HG03066 (cell line): ENCODE measurements around the gene CSNK1D.

Experiments used
- ATAC-seq: cut with Tn5 transposase; IDR thresholded peaks from one replicate; pipeline ENCODE4 v1.9.1; 2021; ENCODE audit warnings: low read depth; ENCODE audit not compliant: unreplicated experiment

The CSNK1D gene

DNA sequence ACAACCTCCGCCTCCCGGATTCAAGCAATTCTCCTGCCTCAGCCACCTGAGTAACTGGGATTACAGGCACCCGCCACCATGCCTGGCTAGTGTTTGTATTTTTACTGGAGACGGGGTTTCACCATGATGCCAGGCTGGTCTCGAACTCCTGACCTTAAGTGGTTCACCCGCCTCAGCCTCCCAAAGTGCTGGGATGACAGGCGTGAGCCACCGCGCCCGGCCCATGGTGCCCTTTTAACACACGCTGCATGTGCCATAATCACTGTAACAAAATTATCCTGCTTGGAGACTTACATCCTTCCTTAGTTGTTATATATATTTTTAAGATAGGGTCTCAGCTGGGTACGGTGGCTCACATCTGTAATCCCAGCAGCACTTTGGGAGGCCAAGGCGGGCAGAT lies 38.5 kb upstream of the CSNK1D start:
- no peak for ATAC-seq

DNA sequence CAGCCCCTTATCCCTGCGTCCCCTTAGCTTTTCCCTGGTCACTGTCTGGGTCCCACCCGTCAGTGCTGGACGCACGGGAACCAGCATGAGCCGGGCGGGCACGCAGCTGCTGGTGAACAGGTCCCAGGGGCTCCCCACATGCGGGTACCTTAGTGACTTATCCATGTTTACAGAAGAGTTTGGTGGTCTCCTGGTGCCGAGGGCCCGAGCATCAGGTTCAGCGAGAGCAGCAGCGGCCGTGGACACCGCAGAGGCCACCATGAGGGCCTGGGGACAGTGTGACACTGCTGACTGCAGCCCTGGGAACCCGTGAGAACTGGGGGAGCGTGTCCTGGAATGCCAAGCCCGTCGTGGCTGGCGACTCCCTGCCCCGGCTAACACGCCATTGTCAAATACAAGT lies 37.4 kb upstream of the CSNK1D start:
- no peak for ATAC-seq

DNA sequence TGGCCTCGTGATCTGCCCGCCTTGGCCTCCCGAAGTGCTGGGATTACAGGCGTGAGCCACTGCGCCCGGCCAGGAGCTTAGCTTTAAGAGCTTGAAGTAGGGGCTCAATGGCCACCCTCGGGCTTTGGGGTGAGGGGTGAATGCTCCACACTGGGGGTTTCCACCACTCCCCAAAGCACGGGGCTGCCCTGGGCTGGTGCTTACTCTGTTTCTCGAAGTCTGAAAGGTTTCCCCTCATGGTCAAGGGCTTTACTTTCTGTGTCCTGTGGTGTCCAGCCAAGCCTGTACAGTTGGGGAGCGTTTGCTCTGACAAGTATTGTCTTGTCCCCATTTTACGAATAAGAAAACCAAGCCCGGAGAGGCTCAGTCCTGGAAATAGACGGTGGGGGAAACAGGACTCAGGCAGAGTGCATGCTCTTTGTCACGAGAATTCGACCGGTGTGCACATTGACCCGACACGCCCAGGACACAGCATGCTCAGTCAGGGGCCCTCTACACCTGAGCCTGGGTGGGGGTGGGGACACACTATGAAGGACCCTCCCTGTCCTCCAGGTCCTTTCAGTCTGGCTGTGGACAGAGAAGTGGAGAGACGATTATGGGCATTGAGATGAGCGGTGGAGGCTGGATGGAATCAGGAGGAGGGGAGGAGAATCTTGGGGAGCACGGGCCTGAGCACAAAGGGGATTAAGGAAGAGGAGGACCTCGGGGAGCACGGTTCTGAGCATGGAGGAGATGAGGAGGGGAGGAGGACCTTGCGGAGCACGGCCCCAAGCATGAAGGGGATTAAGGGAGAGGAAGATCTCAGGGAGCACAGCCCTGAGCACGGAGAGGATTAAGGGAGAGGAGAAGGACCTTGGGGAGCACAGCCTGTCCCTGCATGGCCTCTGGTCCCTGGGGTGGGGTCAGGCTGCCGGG lies 36.4 kb upstream of the CSNK1D start:
- ATAC-seq, result no peak

DNA sequence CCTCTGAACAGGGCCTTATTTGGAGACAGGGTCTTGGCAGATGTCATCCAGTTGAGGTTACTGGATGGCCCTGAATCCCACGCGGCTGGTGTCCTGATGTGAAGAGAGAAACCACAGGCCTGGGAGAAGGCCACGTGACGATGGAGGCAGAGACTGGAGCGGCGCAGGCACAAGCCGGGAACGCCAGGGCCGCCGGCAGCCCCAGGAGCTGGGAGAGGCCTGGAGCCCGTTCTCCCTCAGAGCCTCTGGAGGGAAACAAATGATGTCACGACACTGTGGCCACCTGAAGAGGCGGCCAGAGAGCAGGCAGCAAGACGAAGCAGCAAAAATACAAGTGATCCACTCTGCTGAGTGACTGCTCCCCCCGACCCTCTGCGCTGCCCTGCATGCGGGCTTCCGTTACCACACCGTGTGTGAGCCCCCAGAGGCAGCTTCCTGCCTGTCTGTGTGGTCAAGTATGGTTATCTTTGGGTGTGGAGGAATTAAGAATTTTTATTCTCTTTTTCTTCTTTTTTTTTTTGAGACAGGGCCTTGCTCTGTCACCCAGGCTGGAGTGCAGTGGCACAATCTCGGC lies 32.3 kb upstream of the CSNK1D start:
- ATAC-seq, result no peak

DNA sequence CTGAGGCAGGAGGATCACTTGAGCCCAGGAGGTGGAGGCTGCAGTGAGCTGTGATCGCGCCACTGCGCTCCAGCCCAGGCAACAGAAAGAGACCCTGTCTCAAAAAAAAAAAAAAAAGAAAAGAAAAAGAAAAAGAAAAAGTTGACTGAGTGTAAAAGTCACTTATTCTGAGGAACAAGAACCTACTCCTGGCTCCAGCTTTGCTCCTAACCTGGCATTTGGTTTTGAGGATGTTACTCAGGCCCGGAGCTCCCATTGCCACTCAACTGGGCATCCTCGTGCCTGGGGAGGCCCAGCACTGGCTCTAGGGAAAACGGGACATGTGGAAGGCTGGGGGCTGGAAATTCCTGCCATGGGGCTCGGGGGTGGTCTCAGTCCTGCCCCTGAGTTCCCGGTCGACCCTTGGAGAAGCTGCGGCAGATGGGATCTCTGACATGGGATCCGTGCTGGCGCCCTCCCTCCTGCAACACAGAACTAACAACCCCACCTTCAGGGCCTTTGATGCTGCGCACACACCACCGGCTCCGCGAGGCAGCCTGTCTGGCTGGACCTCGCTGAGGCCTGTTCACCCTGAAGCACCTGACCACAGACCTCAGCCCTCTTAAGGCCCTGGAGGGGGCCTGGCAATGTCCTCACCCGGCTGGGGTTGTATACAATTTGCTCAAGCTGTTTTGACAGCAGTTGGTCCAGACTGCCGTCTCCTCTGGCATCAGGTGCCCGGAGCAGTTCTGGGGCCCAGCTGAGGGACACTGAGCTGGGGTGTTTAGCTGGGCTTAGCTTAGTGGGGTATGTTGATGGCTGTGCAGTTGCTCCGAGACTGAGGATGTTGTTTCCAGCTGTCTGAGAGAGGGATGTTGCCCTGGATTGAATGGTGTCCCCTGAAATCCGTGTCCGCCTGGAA lies 31.6 kb upstream of the CSNK1D start:
- no peak for ATAC-seq

DNA sequence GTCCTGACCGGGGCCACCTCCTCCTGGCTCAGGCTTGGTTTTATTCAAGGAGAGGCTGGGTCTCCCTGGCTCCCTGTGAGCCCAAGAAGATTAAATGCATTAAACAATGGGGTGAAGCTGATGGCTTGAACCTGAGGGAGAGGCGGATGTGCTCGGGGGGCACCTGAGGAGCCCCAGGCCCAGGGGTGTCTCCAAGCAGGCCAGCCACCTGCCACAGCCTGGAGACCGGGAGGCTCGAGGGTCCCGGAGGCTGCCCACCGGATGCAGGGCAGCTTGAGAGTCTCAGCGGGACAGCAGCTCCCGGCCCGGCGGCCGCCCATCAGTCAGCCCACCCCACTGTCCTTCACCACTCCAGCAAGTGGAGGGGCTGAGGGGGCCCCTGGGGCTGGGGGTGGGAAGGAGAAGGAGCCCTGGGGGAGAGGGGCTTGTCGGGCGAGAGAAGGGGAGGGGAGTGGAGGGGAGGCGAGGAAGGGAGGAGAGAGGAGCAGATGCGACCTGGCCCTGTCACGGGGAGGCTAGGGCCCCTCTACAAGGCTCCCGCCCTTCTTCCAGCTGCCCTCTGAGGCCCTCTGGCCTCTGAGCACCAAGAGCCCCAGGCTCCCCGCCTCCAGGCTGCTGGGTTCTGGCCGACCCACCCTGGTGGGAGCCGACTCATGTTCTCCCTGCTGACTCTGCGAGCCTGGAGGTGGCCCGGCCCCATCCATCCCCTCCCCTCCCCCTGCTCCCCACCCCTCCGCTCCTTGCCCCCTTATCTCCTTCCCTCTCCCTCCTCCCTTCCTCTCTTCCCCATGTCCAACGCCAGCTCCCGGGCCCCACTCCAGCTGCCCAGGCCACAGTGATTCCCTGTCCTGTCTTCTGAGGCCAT lies 30.7 kb upstream of the CSNK1D start:
- no peak for ATAC-seq

DNA sequence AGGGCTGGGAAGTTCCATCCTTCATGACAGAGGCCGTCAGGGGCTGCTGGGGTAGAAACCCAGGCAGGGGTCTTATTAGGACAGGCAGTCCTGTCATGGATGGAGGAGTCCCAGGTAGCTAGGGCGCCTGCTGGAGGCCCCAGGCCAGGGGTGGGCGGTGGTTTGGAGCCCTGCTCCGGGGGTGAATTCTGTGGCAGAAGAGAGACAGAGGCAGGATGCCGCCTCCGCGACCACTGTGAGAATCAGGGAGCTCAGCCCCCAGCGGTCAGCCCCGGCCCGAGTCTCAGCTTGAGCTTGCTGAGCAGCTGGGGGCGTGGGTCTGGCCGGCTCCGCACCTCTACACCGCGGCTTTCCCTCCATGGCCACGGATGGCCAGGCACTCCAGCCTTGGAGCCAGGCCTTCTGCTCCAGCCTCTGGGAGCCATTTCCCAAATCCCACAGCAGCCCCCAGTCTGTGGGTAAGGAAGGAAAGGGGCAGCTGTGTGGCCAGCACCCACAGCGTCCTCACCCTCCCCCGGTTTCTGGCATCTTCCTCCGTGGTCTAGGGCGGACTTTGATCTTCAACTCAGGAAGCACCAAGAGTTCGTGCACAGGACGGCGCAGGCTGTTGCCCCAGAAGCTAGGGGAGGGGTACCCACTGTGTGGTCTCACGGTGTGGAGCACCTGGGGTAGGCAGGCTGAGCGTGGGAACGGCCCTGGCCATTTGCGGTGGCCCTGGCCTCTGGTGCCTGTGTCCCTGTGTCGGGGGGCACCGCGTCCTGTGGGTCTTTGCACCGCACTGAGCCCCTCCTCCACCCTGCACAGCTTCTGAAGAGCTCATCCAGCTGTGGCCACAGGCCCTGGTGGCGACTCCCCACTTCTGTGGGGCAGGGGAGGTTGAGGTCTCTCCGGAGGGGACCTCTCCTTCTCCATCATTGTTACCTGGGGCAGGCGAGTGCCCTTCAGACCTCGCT lies 29.8 kb upstream of the CSNK1D start:
- no peak for ATAC-seq

DNA sequence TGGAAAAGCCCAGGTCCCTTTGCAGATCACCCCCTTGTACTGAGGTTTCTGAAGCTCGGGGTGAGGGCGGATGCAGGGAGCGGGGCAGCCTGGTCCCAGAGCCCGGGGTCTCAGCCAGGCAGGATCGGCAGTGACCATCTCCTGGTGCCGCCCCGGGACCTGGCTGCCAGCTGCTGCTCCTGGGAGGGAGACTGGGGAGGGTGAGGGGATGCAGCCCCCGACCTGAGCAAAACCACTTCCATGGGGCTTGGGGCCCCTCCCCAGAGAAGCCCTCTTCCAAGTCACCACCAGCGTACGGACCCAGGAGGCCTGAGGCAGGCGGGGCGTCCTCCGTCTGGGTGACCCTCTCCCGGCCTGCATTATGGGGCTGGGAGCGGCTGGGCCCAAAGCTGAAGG lies 29.1 kb upstream of the CSNK1D start:
- ATAC-seq, result no peak

DNA sequence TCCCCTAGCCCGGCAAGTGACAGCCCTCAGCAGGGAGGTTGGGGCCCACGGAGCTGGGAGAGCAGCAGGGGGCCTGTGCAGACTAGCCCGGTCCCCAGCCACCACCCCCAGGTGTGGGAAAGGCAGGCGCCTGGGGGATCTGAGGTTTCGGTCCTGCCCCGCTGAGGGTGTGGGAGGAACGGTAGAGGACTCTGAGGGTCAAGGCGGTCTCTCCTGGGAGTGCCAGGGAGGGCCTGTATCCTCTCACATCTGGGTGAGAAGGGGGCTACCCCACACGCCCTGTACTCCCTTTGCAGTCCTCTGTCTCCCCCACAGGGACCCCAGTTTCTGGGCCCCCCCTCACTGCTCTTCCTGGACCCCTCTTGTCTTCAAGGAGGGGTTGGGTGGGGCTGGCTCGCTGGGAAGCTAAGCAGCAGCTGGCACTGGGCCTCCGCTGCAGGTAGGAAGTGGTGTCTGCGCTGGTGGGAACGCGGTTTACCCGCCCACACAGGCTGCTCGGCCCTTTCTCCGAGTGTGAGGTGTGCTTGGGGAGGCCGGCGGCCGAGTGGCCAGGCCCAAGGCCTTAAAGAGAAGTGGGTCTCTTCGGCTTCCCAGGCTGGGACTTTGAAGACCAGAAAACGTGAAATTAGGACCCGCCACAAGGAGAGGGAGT lies 28.5 kb upstream of the CSNK1D start:
- no peak for ATAC-seq

DNA sequence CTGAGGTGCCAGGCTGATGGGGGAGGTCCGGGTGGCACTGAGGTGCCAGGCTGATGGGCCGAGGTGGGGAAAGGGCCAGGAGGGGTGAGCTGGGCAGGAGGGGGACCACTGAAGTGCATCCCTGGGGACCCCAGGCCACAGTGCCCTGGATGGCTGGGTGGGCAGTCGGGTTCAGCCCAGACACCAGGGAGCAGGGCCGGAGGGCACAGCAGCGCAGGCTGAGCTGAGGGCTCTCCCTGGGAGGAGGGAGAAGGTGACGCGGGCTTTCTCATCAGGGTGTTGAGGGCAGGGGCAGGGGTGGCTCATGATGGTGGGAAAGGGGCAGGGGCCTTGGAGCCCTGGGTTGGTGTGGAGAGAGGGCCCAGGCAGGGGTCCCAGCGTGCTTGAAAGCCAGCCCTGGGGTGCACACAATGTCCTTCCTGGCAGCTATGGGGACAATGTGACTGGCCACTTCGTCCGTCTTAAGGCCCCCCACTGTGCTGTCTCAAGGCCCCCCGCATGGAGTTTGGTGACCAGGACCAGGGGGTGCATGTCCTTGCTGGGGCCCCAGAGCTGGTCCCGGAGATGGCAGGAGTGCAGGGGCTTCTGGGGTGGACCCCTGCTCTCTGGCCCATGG lies 27.9 kb upstream of the CSNK1D start:
- no peak for ATAC-seq

DNA sequence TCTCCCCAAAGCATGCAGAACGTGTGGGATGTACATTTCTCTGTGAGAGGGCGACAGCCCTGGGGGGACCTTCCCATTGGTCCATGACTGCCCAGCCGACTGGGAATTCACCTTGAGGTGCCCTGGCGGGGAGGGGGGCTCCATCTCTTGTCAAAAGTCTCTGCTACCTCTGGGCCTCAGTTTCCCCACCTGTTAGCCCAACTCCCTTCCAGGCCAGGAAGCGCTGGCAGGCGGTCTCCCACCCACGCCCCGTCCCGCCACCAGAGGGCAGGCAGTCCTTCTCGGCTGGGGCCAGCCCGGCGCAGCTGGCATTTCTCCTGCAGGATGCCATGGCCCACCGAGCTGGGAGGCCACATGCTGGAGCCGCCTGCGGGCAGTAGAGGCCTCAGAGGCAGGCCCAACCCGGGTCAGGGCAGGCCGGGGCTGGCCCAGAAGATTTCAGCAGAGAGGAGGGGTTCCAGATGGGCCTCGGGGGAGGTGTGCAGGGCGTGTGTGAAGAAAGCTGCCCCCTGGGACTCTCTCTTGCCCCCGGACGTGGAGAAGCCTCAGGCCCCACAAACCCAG lies 27.3 kb upstream of the CSNK1D start:
- ATAC-seq, result no peak

DNA sequence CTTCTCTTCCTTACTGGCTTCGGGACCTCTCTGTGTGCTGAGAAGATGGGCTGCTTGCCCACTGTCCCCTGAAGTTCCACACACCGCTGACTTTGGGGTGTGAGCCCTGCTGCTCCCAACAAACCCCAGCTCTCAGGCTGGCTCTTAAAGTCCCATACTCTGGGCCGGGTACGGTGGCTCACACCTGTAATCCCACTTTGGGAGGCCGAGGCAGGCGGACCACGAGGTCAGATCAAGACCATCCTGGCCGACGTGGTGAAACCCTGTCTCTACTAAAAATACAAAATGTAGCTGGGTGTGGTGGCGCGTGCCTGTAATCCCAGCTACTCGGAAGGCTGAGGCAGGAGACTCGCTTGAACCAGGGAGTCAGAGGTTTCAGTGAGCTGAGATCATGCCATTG lies 26.7 kb upstream of the CSNK1D start:
- ATAC-seq, result no peak

DNA sequence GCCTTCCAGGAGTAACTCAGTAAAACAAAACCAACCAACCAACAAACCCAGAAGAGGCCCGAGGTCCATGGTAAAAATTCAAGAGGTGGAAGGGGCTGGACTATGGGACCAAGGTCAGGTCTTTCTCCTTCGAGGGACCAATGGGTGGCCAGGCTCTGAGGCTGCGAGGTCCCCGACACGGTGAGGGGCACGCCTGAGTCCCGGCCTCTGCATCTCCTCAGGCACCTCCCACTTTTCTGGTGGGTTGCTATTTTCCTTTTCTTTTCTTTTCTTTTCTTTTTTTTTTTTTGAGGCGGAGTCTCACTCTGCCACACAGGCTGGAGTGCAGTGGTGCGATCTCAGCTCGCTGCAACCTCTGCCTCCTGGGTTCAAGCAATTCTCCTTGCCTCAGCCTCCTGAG lies 26.0 kb upstream of the CSNK1D start:
- ATAC-seq, result no peak

DNA sequence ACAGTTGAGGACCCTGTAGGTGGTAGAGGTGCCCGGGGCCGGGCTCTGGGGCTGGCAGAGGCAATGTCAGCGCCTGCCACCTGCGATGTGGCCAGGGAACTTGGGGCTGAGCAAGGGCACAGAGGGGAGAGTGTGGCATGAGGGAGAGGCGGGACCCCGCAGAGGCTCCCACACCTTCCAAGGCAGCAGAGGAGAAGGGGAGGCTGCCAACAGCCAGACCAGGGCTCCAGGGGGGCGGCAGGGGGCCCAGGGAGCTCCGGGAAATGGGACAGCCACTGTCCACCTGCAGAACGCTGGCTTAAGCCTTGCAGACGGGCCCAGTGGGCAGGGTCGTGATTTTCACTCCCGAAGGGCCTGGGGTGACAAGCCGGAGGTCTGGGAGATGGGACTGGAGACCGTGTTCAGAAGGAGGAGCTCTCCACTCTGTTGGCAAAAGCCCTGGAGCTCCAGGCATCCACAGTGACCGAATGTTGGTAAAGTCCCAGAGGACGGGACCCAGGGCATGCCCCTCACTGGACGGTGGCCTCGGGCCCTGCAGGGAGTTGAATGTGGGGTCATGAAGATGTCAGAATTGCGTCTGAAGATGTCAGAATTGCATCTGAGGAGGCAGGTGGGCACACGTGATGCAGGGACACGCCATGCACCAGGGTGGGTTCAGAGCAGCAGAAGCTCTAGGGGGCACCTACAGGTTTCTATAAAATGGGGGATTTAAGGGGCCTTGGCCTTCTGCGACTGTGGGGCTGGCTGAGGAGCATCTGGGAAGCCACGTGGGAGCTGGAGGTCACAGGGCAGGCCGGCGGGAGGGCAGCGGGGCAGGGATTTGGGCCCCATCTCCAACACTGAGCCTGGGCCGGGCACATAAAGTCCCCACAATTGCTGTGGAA lies 25.3 kb upstream of the CSNK1D start:
- ATAC-seq, result no peak

DNA sequence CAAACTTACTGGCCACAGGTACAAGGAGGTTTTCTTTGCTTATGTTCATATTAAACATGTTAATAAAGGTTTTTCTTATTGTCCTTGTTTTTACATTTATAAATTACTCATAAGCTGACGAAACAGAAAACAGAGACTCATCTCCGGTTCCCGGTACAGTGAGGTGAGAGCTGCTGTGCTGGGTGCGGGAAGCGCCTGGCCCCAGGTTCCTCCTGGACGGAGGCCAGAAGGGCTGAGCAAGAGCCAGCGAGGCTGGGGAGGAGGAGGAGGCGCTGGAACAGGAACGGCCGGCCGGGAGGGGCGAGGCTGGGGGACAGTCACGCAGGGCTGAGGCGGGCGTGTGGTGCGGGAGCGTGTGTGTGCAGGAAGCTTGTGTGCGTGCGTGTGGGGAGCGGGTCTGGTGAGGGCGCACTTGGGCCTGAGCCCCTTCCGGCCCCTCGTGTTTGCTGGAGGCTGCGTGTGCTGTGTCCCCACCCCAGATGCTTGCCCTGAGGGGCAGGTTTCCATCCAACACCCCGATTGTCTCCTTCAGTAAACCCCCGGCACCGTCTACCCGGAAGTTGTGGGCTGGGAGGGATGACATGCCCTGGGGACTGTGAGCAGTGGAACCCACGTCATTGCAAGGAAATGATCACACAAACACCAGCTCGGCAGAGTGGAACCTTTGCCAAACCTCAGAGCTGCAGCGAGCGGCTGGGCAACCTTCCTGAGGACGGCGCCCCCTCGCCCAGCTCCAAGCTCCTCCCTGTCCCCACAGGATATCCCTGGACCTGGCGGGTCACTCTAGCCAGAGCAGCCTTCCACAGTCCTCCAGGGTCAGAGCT lies 24.4 kb upstream of the CSNK1D start:
- no peak for ATAC-seq

DNA sequence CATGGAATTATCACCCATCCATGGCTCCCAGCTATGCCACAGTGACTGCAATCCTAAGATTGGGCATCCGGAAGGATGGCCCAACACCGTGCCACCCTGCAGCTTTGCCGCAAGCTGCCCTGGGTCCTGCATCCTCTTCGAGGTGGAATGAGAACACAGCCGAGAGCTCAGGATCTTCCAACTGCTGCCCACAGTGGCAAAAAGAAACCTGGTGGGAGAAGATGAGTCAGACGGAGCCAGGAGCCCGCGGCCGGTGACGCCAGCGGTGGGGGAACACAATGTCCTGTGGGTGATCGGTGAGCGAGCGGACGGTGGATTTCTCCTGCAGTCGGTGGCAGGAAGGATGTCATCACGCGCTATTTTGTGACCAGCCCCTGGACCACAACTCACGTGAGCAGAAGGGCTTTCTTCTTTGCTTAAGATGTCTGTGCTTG lies 23.8 kb upstream of the CSNK1D start:
- ATAC-seq, result no peak
